HK-2 (cell line): Measurements from ENCODE around the gene PPP2R3A.
A peak's percentile ranks its signal among the peaks of the same experiment; 100 is the strongest.
"Not testable (repeated sequence)": the region's sequence is repeated elsewhere in the genome, so short reads cannot be mapped to it uniquely, and the experiment has no call there.

ENCODE experiments used
- DNase-seq: peaks from one replicate; pipeline ENCODE4 v3.0.0-alpha.2; 2018; ENCODE audit not compliant: unreplicated experiment

Gene PPP2R3A

DNA sequence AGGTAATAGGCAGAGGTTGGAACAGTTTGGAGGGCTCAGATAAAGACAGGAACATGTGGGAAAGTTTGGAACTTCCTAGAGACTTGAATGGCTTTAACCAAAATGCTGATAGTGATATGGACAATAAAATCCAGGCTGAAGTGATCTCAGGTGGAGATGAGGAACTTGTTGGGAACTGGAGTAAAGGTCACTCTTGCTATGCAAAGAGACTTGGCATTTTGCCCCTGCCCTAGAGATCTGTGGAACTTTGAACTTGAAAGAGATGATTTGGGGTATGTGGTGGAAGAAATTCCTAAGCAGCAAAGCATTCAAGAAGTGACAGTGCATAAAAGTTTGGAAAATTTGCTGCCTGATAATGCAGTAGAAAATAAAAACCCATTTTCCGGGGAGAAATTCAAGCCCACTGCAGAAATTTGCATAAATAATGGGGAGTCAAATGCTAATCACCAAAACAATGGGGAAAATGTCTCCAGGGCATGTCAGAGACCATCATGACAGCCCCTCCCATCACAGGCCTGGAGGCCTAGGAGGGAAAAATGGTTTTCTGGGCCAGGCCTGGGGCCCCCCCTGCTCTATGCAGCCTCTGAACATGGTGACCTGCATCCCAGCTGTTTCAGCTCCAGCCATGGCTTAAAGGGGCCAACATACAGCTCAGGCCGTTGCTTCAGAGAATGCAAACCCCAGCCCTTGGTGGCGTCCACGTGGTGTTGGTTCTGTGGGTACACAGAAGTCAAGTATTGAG lies 118.3 kb downstream of the PPP2R3A start:
- DNase-seq, result not testable (repeated sequence)

DNA sequence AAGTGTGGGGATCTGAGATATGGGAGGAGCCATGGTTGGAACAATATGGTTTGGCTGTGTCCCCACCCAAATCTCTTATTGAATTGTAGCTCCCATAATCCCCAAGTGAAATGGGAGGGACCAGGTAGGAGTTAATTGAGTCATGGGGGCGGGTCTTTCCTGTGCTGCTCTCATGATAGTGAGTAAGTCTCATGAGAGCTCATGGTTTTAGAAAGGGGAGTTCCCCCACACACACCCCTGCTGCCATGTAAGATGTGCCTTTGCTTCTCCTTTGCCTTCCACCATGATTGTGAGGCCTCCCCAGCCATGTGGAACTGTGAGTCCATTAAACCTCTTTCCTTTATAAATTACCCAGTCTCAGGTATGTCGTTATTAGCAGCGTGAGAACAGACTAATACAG lies 119.5 kb downstream of the PPP2R3A start:
- DNase-seq, result not testable (repeated sequence)

DNA sequence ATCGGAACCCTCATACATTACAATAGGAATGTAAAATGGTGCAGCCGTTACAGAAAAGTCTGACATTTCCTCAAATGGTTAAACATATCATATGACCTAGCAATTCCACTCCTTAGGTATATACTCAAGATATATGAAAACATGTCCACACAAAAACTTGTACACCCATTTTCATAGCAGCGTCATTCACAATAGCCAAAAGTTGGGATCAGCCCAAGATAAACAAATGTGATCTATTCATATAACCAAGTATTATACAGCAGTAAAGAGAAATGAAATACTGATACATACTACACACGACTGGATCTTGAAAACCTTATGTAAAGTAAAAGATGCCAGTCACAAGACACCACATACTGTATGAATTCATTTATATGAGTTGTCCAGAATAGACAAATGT lies 128.2 kb downstream of the PPP2R3A start:
- DNase-seq, result no peak

DNA sequence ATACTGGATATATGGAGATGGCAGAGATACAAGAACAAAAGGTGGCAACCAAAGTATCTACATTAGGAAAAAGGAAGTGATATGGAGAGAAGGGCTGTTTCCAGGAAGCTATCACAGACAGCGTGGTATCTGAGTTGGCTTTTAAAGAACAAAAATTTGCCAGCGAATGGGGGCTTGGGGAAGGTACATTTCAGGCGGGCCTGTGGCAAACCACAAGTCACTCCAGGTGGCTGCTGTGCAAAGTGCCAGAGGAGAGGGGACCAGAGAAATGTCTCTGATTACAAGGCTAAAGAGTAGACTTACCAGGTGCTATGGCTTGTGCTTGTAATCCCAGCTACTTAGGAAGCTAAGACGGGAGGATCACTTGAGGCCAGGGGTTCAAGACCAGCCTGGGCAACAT lies 139.5 kb downstream of the PPP2R3A start:
- no peak for DNase-seq

DNA sequence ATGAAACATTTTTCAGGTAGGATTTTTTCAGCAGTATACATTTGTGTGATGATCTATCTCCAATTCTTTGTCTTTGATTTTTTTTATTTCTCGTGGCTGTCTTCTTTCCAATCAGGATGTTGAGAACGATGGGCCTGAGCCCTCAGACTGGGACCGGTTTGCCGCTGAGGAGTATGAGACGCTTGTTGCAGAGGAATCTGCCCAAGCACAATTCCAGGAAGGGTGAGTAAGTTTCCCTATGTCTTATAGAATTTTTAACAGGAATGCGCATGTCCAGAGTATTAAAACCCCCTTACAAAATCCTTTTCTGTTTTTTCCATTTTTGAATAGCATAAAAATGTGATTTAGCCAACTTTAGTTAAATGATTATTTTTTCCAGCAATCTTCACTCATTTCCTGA lies 140.6 kb downstream of the PPP2R3A start:
- no peak for DNase-seq

DNA sequence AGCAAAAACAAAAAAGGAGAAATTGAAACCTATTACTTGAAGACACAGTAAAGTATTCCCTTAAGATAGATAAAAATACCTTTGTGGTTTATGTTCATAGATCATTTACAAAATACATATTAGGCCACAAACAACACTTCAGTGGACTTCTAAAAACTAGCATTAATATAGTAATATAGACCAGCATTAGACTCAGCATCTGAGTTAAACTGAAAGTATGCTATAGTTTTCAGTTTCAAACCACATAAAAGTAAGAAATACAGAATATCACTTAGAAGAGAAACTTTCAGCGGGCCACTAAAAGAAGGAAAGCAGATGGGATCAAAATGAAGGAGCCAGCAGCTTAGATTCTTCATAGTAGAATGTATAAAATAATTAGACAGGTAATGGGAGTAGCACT lies 144.0 kb downstream of the PPP2R3A start:
- no peak for DNase-seq

DNA sequence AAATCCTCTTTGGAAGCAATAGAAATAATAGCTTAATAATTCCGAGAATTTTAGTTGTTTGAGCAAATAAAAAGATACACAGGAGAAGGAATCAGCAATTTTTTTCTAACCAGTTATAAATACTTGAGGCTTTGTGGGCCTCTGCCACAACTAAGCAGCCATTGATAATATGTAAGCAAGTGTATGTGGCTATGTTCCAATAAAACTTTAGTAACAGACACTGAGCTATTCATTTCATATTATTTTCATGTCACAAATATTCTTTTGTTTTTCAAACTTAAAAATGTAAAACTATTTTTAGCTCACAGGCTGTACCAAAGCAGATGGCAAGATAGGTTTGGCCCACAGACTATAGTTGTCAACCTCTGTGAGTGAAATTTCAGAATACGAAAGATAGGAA lies 145.0 kb downstream of the PPP2R3A start:
- DNase-seq, result no peak

DNA sequence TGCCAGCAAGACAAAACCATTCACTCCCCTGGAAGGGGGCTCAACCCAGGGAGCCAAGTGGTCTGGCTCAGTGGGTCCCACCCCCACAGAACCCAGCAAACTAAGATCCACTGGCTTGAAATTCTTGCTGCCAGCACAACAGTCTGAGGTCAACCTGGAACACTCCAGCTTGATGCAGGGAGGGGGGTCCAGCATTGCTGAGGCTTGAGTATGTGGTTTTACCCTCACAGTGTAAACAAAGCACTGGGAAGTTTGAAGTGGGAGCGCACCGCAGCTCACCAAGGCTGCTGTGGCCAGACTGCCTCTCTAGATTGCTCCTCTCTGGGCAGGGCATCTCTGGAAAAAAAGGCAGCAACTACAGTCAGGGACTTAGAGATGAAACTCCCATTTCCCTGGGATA lies 148.9 kb downstream of the PPP2R3A start:
- DNase-seq, result no peak

DNA sequence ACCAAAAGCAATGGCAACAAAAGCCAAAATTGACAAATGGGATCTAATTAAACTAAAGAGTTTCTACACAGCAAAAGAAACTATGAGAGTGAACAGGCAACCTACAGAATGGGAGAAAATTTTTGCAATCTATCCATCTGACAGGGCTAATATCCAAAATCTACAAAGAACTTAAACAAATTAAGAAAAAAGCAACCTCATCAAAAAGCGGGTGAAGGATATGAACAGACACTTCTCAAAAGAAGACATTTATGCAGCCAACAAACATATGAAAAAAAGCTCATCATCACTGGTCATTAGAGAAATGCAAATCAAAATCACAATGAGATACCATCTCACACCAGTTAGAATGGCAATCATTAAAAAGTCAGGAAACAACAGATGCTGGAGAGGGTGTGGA lies 153.8 kb downstream of the PPP2R3A start:
- DNase-seq, result not testable (repeated sequence)

DNA sequence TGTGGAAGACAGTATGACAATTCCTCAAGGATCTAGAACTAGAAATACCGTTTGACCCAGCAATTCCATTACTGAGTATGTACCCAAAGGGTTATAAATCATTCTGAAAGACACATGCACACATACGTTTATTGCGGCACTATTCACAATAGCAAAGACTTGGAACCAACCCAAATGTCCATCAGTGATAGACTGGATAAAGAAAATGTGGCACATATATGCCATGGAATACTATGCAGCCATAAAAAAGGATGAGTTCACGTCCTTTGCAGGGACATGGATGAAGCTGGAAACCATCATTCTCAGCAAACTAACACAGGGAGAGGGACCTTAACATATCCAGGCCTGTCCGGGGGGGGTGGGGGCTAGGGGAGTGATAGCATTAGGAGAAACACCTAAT lies 154.3 kb downstream of the PPP2R3A start:
- not testable (repeated sequence) for DNase-seq

DNA sequence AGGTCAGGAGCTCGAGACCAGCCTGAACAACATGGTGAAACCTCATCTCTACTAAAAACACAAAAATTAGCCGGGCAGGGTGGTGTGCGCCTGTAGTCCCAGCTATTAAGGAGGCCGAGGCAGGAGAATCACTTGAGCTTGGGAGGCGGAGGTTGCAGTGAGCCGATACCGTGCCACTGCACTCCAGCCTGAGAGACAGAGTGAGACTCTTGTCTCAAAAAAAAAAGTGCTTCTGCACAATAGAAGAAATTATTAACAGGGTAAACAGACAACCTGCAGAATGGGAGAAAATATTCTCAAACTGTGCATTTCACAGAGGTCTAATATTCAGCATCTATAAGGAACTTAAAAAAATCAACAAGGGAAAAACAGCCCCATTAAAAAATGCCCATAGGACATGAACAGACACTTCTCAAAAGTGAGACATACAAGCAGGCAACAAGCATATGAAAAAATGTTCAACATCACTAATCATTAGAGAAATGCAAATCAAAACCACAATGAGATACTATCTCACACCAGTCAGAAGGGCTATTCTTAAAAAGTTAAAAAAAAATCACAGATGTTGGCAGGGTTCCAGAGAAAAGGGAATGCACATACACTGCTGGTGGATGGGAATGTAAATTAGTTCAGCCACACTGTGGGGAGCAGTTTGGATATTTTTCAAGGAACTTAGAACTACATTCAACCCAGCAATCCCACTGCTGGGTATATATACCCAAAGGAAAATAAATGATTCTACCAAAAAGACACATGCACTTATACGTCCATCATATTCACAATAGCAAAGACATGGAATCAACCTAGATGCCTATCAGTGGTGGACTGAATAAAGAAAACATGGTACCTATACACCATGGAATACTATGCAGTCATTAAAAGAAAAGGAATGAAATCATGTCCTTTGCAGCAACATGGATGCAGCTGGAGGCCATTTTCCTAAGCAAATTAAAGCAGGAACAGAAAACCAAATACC lies 155.1 kb downstream of the PPP2R3A start:
- no peak for DNase-seq

DNA sequence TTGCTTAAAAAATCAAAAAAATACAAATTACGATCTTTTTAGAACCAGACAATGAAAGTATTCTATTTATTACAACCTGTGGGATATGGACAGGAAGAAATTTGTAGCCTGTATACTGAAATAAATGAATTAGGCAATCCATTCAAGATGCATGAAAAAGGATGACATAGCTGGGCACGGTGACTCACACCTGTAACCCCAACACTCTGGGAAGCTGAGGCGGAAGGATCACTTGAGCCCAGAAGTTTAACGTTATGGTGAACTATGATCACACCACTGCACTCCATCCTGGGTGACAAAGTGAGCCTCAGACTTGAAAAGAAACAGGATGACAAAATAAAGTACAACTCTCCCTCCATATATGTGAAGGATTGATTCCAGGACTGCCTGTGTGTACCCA lies 156.5 kb downstream of the PPP2R3A start:
- no peak for DNase-seq

DNA sequence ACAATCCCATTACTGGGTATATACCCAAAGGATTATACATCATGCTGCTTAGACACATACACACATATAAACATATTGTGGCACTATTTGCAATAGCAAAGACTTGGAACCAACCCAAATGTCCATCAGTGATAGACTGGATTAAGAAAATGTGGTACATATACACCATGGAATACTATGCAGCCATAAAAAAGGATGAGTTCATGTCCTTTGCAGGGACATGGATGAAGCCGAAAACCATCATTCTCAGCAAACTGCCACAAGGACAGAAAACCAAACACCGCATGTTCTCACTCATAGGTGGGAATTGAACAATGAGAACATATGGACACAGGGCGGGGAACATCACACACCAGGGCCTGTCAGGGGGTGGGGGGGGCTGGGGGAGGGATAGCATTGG lies 166.1 kb downstream of the PPP2R3A start:
- not testable (repeated sequence) for DNase-seq

DNA sequence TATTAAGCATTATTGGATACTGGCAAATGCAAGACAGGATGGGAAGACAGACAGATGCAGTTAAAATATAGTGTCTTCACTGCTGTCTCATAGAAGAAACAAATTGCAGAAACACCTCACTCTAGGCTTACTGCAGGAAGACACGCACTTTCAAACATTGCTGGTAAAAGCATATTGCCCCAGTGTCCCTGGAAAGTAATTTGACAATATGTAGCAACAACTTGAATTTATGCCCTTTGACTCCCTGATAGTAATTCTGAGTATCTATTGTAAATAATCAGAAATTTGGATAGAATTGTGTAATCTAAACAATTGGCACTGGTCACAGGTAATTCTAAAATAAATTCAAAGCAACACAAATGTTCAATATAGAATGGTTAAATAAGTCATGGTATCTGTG lies 168.6 kb downstream of the PPP2R3A start:
- DNase-seq, result no peak

DNA sequence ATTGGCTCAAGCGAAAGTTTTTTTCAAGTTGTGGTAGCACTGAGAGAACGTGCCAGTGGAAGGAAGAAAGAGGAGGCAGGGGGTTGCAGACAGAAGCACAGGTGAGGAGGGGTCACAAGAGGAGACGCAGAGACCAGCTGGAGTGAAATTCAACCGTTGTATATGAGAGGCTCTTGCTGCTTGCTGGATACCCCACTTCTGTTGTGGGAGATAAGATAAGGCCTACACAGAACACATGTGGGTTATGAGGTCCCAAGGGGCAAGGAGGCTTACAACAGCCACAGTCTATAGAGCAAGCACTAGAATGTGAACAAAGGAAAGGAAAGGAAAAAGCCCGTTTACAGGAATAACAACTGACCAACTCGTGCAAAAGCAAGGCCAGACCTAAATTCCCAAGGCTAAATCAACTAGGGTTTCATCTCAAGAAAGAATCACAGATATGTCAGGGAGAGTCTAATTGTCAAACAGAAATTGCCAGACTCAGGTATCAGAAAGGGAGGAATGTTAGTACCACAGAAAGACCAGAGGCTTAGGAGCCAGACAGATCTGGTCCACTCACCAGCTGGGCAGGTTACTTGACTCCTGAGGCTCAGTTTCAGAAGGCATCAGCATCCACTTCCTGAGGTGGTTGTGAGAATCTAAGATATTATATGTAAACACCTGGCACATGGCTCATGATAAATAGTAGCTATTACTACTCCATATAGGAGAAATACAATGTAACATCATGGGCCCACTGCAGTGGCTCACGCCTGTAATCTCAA lies 169.7 kb downstream of the PPP2R3A start:
- DNase-seq, result no peak

DNA sequence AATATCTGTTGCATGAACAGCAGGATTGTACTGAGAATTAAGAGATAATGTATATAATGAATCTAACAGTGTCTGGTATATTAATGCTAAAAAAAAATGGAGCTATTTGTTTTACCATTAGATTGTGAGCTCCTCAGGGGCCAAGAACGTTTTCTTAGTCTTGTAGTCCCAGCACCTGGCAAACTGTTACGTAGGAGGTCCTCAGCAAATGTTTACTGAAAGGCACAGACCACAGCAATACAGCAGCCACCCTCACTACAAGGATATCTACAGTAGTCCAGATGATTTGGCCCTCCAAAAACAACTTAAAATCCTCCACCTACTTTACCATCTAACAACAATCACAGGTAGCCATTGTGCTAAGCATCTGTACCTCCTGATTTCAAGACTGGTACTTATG lies 170.9 kb downstream of the PPP2R3A start:
- DNase-seq, result no peak

DNA sequence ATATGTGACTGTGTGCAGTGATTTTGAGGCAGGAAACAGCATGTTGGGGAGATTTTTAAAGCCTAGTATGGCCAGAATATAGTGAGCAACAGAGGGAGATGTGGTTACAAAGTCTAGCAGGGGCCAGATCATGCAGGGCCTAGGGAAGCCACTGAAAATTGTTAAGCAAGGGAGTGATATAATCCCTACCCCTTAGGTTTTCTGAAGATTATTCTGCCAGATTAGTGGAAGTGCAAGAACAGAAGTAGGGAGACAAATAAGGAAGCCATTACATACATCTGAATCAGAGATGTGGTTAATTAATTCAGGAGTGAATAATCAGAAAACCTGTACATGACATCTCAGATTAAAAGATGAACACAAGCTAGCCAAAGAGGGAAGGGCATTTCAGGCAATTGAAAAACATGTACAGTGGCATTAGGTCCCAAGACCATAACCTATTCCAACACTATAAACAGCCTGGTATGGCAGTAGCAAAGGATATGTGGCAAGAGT lies 175.8 kb downstream of the PPP2R3A start:
- DNase-seq, result no peak

DNA sequence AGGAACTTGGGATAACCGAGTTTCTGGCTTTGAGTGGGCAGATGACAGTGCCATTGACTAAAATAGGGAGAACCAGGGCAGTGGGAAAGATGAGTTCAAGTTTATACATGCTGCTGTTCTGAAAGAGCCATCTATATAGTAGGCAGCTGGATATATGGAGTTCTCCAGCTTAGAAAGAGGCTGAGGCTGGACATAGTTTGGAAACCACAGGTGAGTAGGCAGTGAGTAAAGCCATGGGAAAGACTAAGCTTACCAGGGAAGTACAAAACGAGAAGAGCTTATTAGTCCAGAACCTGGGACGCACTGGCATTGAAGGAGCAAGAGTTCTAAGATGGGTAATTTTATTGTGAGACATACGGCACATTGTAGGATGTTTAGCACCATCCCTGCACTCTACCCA lies 176.4 kb downstream of the PPP2R3A start:
- DNase-seq, result peak; percentile 12

DNA sequence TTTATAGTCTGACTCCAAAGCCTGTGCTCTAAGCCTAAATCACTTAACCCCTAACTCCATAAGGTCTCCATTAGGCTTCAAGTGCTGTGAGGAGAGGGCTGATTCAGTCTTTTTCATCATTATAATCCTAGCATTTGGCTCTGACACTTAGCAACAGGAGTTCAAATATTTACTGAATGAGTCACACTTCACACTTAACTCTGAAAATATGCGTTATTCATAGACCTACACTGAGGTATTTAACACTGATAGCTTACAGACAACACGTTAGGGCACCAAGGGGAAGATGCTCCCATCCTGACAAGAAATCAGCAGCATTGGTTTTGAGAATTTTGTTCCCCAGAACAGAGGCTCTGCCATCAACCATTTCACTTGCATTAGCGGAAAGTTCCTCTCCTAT lies 177.1 kb downstream of the PPP2R3A start:
- DNase-seq, result peak; percentile 38

DNA sequence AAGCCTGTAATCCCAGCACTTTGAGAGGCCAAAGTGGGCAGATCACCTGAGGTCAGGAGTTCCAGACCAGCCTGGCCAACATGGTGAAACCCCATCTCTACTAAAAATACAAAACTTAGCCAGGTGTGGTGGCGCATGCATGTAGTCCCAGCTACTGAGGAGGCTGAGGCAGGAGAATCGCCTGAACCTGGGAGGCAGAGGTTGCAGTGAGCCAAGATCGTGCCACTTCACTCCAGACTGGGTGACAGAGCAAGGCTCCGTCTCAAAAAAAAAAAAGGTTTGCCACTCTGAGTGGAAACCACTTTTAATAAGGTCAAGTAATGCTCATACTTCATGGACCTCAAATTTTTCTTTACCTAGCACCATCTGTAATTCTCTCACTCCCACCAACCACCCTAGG lies 178.9 kb downstream of the PPP2R3A start:
- not testable (repeated sequence) for DNase-seq

DNA sequence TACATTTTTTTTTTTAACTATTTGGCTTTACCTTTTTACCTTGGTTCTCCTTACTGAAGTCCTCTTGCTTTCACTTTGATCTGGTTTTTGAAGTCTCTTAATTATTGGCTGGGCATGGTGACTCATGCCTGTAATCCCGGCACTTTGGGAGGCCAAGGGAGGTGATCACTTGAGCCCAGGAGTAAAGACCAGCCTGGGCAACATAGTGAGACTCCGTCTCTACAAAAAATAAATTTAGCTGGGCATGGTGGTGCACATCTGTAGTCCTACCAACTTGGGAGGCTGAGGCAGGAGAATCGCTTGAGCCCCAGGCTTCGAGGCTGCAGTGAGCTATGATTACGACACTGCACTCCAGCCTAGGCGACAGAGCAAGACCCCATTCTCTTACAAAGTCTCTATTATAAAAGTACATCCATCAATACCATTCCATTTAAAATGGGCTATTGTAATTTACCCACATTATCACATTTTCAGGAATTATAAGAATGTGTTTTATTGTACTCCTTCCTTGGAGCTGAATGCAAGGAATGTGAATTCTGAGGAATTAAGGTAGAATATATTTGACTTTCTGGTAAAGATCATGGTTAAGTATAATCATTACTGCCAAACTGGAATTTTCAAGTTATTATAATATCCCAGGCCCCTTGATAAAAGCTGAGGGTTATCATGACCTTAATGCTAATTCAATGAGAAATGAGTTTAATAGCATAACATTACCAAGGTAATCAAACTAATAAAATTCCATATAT lies 181.6 kb downstream of the PPP2R3A start:
- peak; percentile 28 for DNase-seq
